Endothelial cell (in vitro differentiated cells): Measurements from ENCODE around the gene FAM120A. TPM values are rescaled to one million over a fixed set of nuclear protein-coding genes. Genes with fewer than 3 reads are reported as not detected.

Source experiments
- DNase-seq: peaks from one replicate; pipeline ENCODE4 v3.0.0; 2021; ENCODE audit warnings: low spot score
- H3K27ac Mint-ChIP-seq: one replicate; pipeline ENCODE4 v1.8.0; 2021; ENCODE audit warnings: mixed read lengths, inconsistent platforms; ENCODE audit not compliant: unreplicated experiment
- H3K27me3 Mint-ChIP-seq: one replicate; pipeline ENCODE4 v1.8.0; 2021; ENCODE audit warnings: mild to moderate bottlenecking, moderate library complexity, mixed read lengths, inconsistent platforms; ENCODE audit not compliant: unreplicated experiment
- H3K36me3 Mint-ChIP-seq: one replicate; pipeline ENCODE4 v1.8.0; 2021; ENCODE audit warnings: mild to moderate bottlenecking, low read depth, mixed read lengths, inconsistent platforms; ENCODE audit not compliant: unreplicated experiment
- H3K4me1 Mint-ChIP-seq: one replicate; pipeline ENCODE4 v1.8.0; 2021; ENCODE audit warnings: mild to moderate bottlenecking, mixed read lengths, inconsistent platforms; ENCODE audit not compliant: unreplicated experiment
- H3K4me3 Mint-ChIP-seq: one replicate; pipeline ENCODE4 v1.8.0; 2021; ENCODE audit warnings: mild to moderate bottlenecking, mixed read lengths, inconsistent platforms; ENCODE audit not compliant: unreplicated experiment
- H3K9me3 Mint-ChIP-seq: one replicate; pipeline ENCODE4 v1.8.0; 2021; ENCODE audit warnings: mixed read lengths, inconsistent platforms; ENCODE audit not compliant: unreplicated experiment
- microRNA-seq: library from miRNA; unstranded; fragments of <30 nt; microRNA quantifications from one replicate; pipeline ENCODE4, GENCODE V29; 2020; ENCODE audit not compliant: unreplicated experiment
- total RNA-seq: library from RNA; stranded (reverse); fragmentation: NEBNext Ultra II Directional; extraction: Animal tissue kit (Norgen Biotek cat#: 25700); gene quantifications from one replicate; pipeline ENCODE4 v1.2.1, GENCODE V29; 2021; ENCODE audit not compliant: unreplicated experiment
- TF ChIP-seq, protein P1 (sequence below): fragments of 200-600 bp; sonication (generic); IDR thresholded peaks from one replicate; pipeline ENCODE4 v1.5.0; 2021; ENCODE audit warnings: antibody characterized with exemption; ENCODE audit not compliant: unreplicated experiment

Gene FAM120A
- total RNA-seq, 1 donor from 2014 or later = 56.1 TPM

GRCh38 chr9:93613791-93614190 is 162.3 kb downstream of the FAM120A start:
- DNase-seq = no peak
- no peak overlapping the region for H3K27ac Mint-ChIP-seq
- TF ChIP-seq, protein P1, sequence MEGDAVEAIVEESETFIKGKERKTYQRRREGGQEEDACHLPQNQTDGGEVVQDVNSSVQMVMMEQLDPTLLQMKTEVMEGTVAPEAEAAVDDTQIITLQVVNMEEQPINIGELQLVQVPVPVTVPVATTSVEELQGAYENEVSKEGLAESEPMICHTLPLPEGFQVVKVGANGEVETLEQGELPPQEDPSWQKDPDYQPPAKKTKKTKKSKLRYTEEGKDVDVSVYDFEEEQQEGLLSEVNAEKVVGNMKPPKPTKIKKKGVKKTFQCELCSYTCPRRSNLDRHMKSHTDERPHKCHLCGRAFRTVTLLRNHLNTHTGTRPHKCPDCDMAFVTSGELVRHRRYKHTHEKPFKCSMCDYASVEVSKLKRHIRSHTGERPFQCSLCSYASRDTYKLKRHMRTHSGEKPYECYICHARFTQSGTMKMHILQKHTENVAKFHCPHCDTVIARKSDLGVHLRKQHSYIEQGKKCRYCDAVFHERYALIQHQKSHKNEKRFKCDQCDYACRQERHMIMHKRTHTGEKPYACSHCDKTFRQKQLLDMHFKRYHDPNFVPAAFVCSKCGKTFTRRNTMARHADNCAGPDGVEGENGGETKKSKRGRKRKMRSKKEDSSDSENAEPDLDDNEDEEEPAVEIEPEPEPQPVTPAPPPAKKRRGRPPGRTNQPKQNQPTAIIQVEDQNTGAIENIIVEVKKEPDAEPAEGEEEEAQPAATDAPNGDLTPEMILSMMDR = no peak
- no peaks in the 10 kb centered on the region for H3K9me3 Mint-ChIP-seq
- H3K4me1 Mint-ChIP-seq = peaks cover 4% of the 10 kb centered on the region
- H3K27me3 Mint-ChIP-seq = no peaks in the 10 kb centered on the region
- no peaks in the 10 kb centered on the region for H3K36me3 Mint-ChIP-seq
- no peak overlapping the region for H3K4me3 Mint-ChIP-seq

GRCh38 chr9:93614830-93615468 is 163.5 kb downstream of the FAM120A start:
- no peaks in the 10 kb centered on the region for H3K9me3 Mint-ChIP-seq
- TF ChIP-seq, protein P1 = no peak
- no peak for DNase-seq
- peaks cover 4% of the 10 kb centered on the region for H3K4me1 Mint-ChIP-seq
- no peaks in the 10 kb centered on the region for H3K36me3 Mint-ChIP-seq
- H3K27me3 Mint-ChIP-seq = no peaks in the 10 kb centered on the region
- no peak overlapping the region for H3K4me3 Mint-ChIP-seq
- H3K27ac Mint-ChIP-seq = no peak overlapping the region

Small RNA genes lying within 50 kb of the gene (microRNA-seq; reads per million reads assigned to microRNA genes)
- gene MIR548AU = not detected

Other genes with a start within 250 kb of the FAM120A start
- 38.7 TPM for gene FAM120AOS, start 1.9 kb downstream of the FAM120A start, total RNA-seq
- gene PHF2, start 124.9 kb downstream of the FAM120A start, total RNA-seq = 20.9 TPM